Measurements from ENCODE around the gene CCDC141. TPM values are rescaled to one million over a fixed set of nuclear protein-coding genes. Genes with fewer than 3 reads are reported as not detected.

The CCDC141 gene
- polyA plus RNA-seq, 2 of the 4 experiments (the other 2 are of a cell fraction) = not detected

DNA sequence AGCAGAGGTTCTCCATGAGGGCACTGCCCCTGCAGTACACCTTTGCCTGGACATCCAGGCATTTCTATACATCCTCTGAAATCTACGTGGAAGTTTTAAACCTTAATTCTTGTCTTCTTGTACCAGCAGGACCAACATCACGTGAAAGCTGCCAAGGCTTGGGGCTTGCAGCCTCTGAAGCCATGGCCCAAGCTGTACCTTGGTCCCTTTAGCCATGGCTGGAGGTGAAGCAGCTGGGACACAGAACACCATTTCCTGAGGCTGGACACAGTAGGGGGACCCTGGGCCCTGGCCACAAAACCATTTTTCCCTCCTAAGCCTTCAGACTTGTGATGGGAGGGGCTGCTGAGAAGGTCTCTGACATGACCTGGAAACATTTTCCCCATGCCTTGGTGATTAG is 32.8 kb upstream of the CCDC141 start:
- Histone ChIP-seq H3K4me1 (no peaks in the 10 kb centered on the region), H3K9me3 (no peaks in the 10 kb centered on the region), H3K27ac (no peak overlapping the region), H3K4me3 (no peak overlapping the region), H3K4me2 (no peak overlapping the region)
- TF ChIP-seq HDAC2 (IDR thresholded peaks at IDR 0.05) = no peak
- no peak for TF ChIP-seq EP300 (IDR thresholded peaks at IDR 0.05)
- TF ChIP-seq USF2 (IDR thresholded peaks at IDR 0.05) = no peak
- no peak for TF ChIP-seq RNF2 (IDR thresholded peaks at IDR 0.05; ENCODE audit: borderline replicate concordance, low read depth)
- TF ChIP-seq FOSB (CRISPR knock-in tag; IDR thresholded peaks at IDR 0.05) = no peak
- ATAC-seq = no peak
- FAIRE-seq = no peak
- WGBS (ENCODE audit: missing lambda C conversion rate) = 55% methylated on average over 2 of the region's 2 CpGs
- DNase-seq (ENCODE audit: low read depth in 1 of 2, low spot score in 1 of 2) = no peak
- CTCF ChIA-PET = no interaction called here
- POLR2A ChIA-PET = no interaction called here

GRCh38 chr2:179081954-179082353 is 32.0 kb upstream of the CCDC141 start:
- DNase-seq (ENCODE audit: low read depth in 1 of 2, low spot score in 1 of 2) (no peak), FAIRE-seq (no peak), ATAC-seq (no peak)
- no peaks in the 10 kb centered on the region for H3K9me3 ChIP-seq
- no peak overlapping the region for H3K4me2 ChIP-seq
- TF ChIP-seq BHLHE40 (IDR thresholded peaks at IDR 0.05; ENCODE audit: low read depth, low read length) = no peak
- no peak for TF ChIP-seq RFX5 (IDR thresholded peaks at IDR 0.05)
- no peak for TF ChIP-seq POLR2AphosphoS2 (conservative IDR thresholded peaks at IDR 0.05; ENCODE audit: low read length)
- TF ChIP-seq RAD21 (conservative IDR thresholded peaks at IDR 0.05 in 1 of 2, IDR thresholded peaks at IDR 0.05 in 1 of 2) = no peak
- TF ChIP-seq EHF (CRISPR knock-in tag; IDR thresholded peaks at IDR 0.05) = no peak
- no peak for TF ChIP-seq BCL3 (IDR thresholded peaks at IDR 0.05)
- TF ChIP-seq, protein P1, sequence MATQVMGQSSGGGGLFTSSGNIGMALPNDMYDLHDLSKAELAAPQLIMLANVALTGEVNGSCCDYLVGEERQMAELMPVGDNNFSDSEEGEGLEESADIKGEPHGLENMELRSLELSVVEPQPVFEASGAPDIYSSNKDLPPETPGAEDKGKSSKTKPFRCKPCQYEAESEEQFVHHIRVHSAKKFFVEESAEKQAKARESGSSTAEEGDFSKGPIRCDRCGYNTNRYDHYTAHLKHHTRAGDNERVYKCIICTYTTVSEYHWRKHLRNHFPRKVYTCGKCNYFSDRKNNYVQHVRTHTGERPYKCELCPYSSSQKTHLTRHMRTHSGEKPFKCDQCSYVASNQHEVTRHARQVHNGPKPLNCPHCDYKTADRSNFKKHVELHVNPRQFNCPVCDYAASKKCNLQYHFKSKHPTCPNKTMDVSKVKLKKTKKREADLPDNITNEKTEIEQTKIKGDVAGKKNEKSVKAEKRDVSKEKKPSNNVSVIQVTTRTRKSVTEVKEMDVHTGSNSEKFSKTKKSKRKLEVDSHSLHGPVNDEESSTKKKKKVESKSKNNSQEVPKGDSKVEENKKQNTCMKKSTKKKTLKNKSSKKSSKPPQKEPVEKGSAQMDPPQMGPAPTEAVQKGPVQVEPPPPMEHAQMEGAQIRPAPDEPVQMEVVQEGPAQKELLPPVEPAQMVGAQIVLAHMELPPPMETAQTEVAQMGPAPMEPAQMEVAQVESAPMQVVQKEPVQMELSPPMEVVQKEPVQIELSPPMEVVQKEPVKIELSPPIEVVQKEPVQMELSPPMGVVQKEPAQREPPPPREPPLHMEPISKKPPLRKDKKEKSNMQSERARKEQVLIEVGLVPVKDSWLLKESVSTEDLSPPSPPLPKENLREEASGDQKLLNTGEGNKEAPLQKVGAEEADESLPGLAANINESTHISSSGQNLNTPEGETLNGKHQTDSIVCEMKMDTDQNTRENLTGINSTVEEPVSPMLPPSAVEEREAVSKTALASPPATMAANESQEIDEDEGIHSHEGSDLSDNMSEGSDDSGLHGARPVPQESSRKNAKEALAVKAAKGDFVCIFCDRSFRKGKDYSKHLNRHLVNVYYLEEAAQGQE (IDR thresholded peaks at IDR 0.05) = no peak
- no peak for TF ChIP-seq HMGXB4 (CRISPR knock-in tag; IDR thresholded peaks at IDR 0.05; ENCODE audit: borderline replicate concordance)
- no peak for TF ChIP-seq ATOH8 (CRISPR knock-in tag; IDR thresholded peaks at IDR 0.05; ENCODE audit: low read depth)
- TF ChIP-seq MAFK (IDR thresholded peaks at IDR 0.05; ENCODE audit: partially characterized antibody) = no peak
- no peak for TF ChIP-seq SMC3 (IDR thresholded peaks at IDR 0.05)
- TF ChIP-seq RCOR1 (IDR thresholded peaks at IDR 0.05; ENCODE audit: low read depth, low read length) = no peak
- TF ChIP-seq TP53 (CRISPR knock-in tag; IDR thresholded peaks at IDR 0.05) = no peak
- TF ChIP-seq, protein P2, sequence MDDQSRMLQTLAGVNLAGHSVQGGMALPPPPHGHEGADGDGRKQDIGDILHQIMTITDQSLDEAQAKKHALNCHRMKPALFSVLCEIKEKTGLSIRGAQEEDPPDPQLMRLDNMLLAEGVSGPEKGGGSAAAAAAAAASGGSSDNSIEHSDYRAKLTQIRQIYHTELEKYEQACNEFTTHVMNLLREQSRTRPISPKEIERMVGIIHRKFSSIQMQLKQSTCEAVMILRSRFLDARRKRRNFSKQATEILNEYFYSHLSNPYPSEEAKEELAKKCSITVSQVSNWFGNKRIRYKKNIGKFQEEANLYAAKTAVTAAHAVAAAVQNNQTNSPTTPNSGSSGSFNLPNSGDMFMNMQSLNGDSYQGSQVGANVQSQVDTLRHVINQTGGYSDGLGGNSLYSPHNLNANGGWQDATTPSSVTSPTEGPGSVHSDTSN (IDR thresholded peaks at IDR 0.05) = no peak
- TF ChIP-seq ZSCAN20 (CRISPR knock-in tag; IDR thresholded peaks at IDR 0.05) = no peak
- TF ChIP-seq ZNF302 (CRISPR knock-in tag; IDR thresholded peaks at IDR 0.05) = no peak
- TF ChIP-seq JUNB (IDR thresholded peaks at IDR 0.05) = no peak
- H3K27ac ChIP-seq = no peak overlapping the region
- no peaks in the 10 kb centered on the region for H3K4me1 ChIP-seq
- POLR2A ChIA-PET = no interaction called here
- CTCF ChIA-PET = no interaction called here
- no peak overlapping the region for H3K4me3 ChIP-seq

Data from A549 (cell line).